Measurements from ENCODE around the gene CCDC93.

DNA sequence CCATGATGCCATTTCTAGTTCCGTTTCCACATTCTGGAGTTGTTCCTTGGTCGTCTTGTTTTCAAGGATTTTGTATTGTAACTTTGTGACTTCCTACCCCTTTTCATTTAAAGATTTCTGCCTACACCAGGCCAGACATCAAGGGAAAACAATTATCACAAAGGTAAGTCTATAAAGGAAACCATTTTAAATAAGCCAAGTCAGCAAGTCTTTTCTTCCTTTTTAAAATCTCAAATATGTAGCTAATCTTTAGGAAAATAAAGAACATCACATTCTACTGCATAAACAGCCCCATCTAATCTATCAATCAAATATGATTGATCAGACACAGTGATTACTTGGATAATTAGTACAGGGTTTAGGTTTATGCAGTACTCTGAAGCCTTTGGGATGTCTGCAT lies 38.6 kb upstream of the CCDC93 start:
- TF ChIP-seq CTCF (optimal IDR thresholded peaks at IDR 0.05 in 1 of 3, IDR thresholded peaks at IDR 0.05 in 1 of 3, conservative IDR thresholded peaks at IDR 0.05 in 1 of 3; ENCODE audit: extremely low read depth in 1 of 3, insufficient read depth in 2 of 3, low read length in 3 of 3), result no peak
- TF ChIP-seq EZH2 (IDR thresholded peaks at IDR 0.05; ENCODE audit: low read length), result no peak
